GM18519 (cell line): ENCODE data around the gene EPS8L1.

Experiments used
- ATAC-seq: cut with Tn5 transposase; IDR thresholded peaks from one replicate; pipeline ENCODE4 v1.9.1; 2021; ENCODE audit warnings: mild to moderate bottlenecking, moderate library complexity; ENCODE audit not compliant: unreplicated experiment, low FRiP score

EPS8L1 gene

GRCh38 chr19:55112777-55113569 lies 37.3 kb downstream of the EPS8L1 start:
- ATAC-seq, result no peak

GRCh38 chr19:55113570-55114039 lies 37.9 kb downstream of the EPS8L1 start:
- no peak for ATAC-seq

GRCh38 chr19:55114566-55115145 lies 39.0 kb downstream of the EPS8L1 start:
- ATAC-seq, result no peak

- ATAC-seq, result no peak
Measured at GRCh38 chr19:55115446-55116065, 39.9 kb downstream of the EPS8L1 start.

GRCh38 chr19:55116232-55116858 lies 40.7 kb downstream of the EPS8L1 start:
- ATAC-seq, result no peak

GRCh38 chr19:55116859-55117662 lies 41.4 kb downstream of the EPS8L1 start, which contains the start of gene PPP1R12C:
TSS of gene PPP1R12C (minus strand) at chr19:55117637. CDS start at chr19:55117543, 94 bp downstream.
- ATAC-seq, result peak; percentile 6

GRCh38 chr19:55117663-55118391 lies 42.2 kb downstream of the EPS8L1 start:
- peak; percentile 79 for ATAC-seq

GRCh38 chr19:55118401-55118991 lies 42.8 kb downstream of the EPS8L1 start:
- no peak for ATAC-seq

GRCh38 chr19:55119053-55119452 lies 43.4 kb downstream of the EPS8L1 start:
- no peak for ATAC-seq

- no peak for ATAC-seq
Measured at GRCh38 chr19:55131421-55131820, 55.8 kb downstream of the EPS8L1 start.

- no peak for ATAC-seq
Measured at GRCh38 chr19:55132453-55133129, 56.9 kb downstream of the EPS8L1 start.

GRCh38 chr19:55133639-55134444 lies 58.2 kb downstream of the EPS8L1 start:
- no peak for ATAC-seq

GRCh38 chr19:55134736-55135135 lies 59.1 kb downstream of the EPS8L1 start:
- no peak for ATAC-seq

- ATAC-seq, result no peak
Measured at GRCh38 chr19:55136399-55137102, 60.9 kb downstream of the EPS8L1 start.
